Caco-2 (cell line): ENCODE results near the gene GNA14. TPM values are rescaled to one million over a fixed set of nuclear protein-coding genes. Genes with fewer than 3 reads are reported as not detected.

Experiments used
- BruUV-seq: library from RNA; stranded (reverse); fragments of 400-500 nt; replicated peaks from 2 replicates; lab custom pipeline; 2021; lab: Mats Ljungman, UMichigan
- CTCF ChIA-PET: fragments of 300-600 bp; sonication (Branson Sonifier 250); formaldehyde crosslinking; loops from one replicate; lab custom pipeline; 2022; ENCODE audit warnings: antibody characterized with exemption; lab: Charles Lee
- POLR2A ChIA-PET: fragments of 300-600 bp; sonication (Branson Sonifier 250); formaldehyde crosslinking; loops from one replicate; lab custom pipeline; 2022; ENCODE audit warnings: antibody characterized with exemption; lab: Charles Lee
- DNase-seq, 2 experiments: peaks; one replicate each; pipeline versions ENCODE4 v3.0.0 to v3.0.0-alpha.2; 2020 to 2022
- H3K27me3 ChIP-seq: replicated peaks from 2 replicates; pipeline ENCODE4 v1.6.0; 2011; ENCODE audit warnings: low read length; ENCODE audit not compliant: control insufficient read depth, insufficient read depth
- H3K36me3 ChIP-seq: 2 replicates; pipeline ENCODE4 v1.5.1; 2011; ENCODE audit warnings: low read length; ENCODE audit not compliant: control insufficient read depth, insufficient read depth
- H3K4me1 ChIP-seq: fragments of 250-450 bp; sonication (Bioruptor Pico); 2 replicates; pipeline ENCODE4 v1.5.1; 2020; ENCODE audit warnings: mild to moderate bottlenecking
- H3K4me3 ChIP-seq: 2 replicates; pipeline ENCODE4 v1.5.1; 2011; ENCODE audit warnings: low read depth, mild to moderate bottlenecking, control low read depth, low read length
- H3K9me3 ChIP-seq: fragments of 250-450 bp; sonication (Bioruptor Pico); 2 replicates; pipeline ENCODE4 v1.5.1; 2020; ENCODE audit warnings: mild to moderate bottlenecking, moderate library complexity
- H3K27ac Mint-ChIP-seq: one replicate; pipeline ENCODE4 v1.8.0; 2022; ENCODE audit warnings: mixed read lengths; ENCODE audit not compliant: unreplicated experiment
- H3K27me3 Mint-ChIP-seq: one replicate; pipeline ENCODE4 v1.8.0; 2022; ENCODE audit warnings: mixed read lengths; ENCODE audit not compliant: insufficient read depth, unreplicated experiment
- H3K36me3 Mint-ChIP-seq: one replicate; pipeline ENCODE4 v1.8.0; 2022; ENCODE audit warnings: mild to moderate bottlenecking, mixed read lengths; ENCODE audit not compliant: insufficient read depth, unreplicated experiment
- H3K4me1 Mint-ChIP-seq: one replicate; pipeline ENCODE4 v1.8.0; 2022; ENCODE audit warnings: low read depth, mixed read lengths; ENCODE audit not compliant: unreplicated experiment
- H3K4me3 Mint-ChIP-seq: one replicate; pipeline ENCODE4 v1.8.0; 2022; ENCODE audit warnings: mild to moderate bottlenecking, moderate library complexity, mixed read lengths; ENCODE audit not compliant: unreplicated experiment
- H3K9me3 Mint-ChIP-seq: one replicate; pipeline ENCODE4 v1.8.0; 2022; ENCODE audit warnings: mixed read lengths; ENCODE audit not compliant: unreplicated experiment
- CTCF ChIP-seq, 2 experiments: fragments of 200-600 bp in 1 of 2; IDR thresholded peaks; 1 replicate in 1 of 2; 2 replicates in 1 of 2; pipeline versions ENCODE4 v1.5.1 to v1.8.0; 2011 to 2022; ENCODE audit warnings: antibody characterized with exemption in 1 of 2, control low read depth in 1 of 2, inconsistent platforms in 1 of 2, low read depth in 1 of 2, low read length in 1 of 2, mild to moderate bottlenecking in 1 of 2, moderate library complexity in 1 of 2; ENCODE audit not compliant: insufficient read depth in 1 of 2, severe bottlenecking in 1 of 2, unreplicated experiment in 1 of 2
- intact Hi-C: fragments of 100-400 bp; cut with micrococcal nuclease; formaldehyde crosslinking; loops from one replicate; pipeline ENCODE4 v1.10.0; 2022; ENCODE audit not compliant: unreplicated experiment
- total RNA-seq: library from RNA; stranded (reverse); gene quantifications from 2 replicates; pipeline ENCODE4 v1.2.3, GENCODE V29; 2022

Gene GNA14
- total RNA-seq, 1 experiment from 2014 or later, result not detected

- peaks cover 10% of the 10 kb centered on the region for H3K9me3 Mint-ChIP-seq
- no peaks in the 10 kb centered on the region for H3K4me1 Mint-ChIP-seq
- BruUV-seq, result no TSS peak
- Histone ChIP-seq H3K27me3 (no peaks in the 10 kb centered on the region), H3K4me3 (no peak overlapping the region), H3K9me3 (no peaks in the 10 kb centered on the region), H3K36me3 (no peaks in the 10 kb centered on the region), H3K4me1 (no peaks in the 10 kb centered on the region)
- TF ChIP-seq CTCF (IDR thresholded peaks at IDR 0.05; ENCODE audit: insufficient read depth in 1 of 2, low read depth in 1 of 2, low read length in 1 of 2, severe bottlenecking in 1 of 2, unreplicated experiment in 1 of 2), result no peak
- no peak for DNase-seq
- POLR2A ChIA-PET, result no interaction called here
- H3K36me3 Mint-ChIP-seq, result no peaks in the 10 kb centered on the region
- no peak overlapping the region for H3K4me3 Mint-ChIP-seq
- intact Hi-C loops, result no loop called here
- no peak overlapping the region for H3K27ac Mint-ChIP-seq
- CTCF ChIA-PET, result no interaction called here
- H3K27me3 Mint-ChIP-seq, result peaks cover 2% of the 10 kb centered on the region
Measured at GRCh38 chr9:77616191-77616590, 31.9 kb downstream of the GNA14 start.

- POLR2A ChIA-PET, result no interaction called here
- intact Hi-C loops, result no loop called here
- Mint-ChIP-seq H3K27ac (no peak overlapping the region), H3K4me1 (no peaks in the 10 kb centered on the region), H3K36me3 (no peaks in the 10 kb centered on the region), H3K4me3 (no peak overlapping the region), H3K9me3 (peaks cover 10% of the 10 kb centered on the region), H3K27me3 (peaks cover 2% of the 10 kb centered on the region)
- Histone ChIP-seq H3K4me3 (no peak overlapping the region), H3K36me3 (no peaks in the 10 kb centered on the region), H3K4me1 (no peaks in the 10 kb centered on the region), H3K27me3 (no peaks in the 10 kb centered on the region), H3K9me3 (no peaks in the 10 kb centered on the region)
- no peak for TF ChIP-seq CTCF (IDR thresholded peaks at IDR 0.05; ENCODE audit: insufficient read depth in 1 of 2, low read depth in 1 of 2, low read length in 1 of 2, severe bottlenecking in 1 of 2, unreplicated experiment in 1 of 2)
- no TSS peak for BruUV-seq
- DNase-seq, result no peak
- CTCF ChIA-PET, result no interaction called here
Measured at GRCh38 chr9:77614645-77615044, 33.5 kb downstream of the GNA14 start.

GRCh38 chr9:77606526-77606925, 41.6 kb downstream of the GNA14 start:
- Histone ChIP-seq H3K9me3 (no peaks in the 10 kb centered on the region), H3K27me3 (no peaks in the 10 kb centered on the region), H3K36me3 (no peaks in the 10 kb centered on the region), H3K4me3 (no peak overlapping the region), H3K4me1 (no peaks in the 10 kb centered on the region)
- TF ChIP-seq CTCF (IDR thresholded peaks at IDR 0.05; ENCODE audit: insufficient read depth in 1 of 2, low read depth in 1 of 2, low read length in 1 of 2, severe bottlenecking in 1 of 2, unreplicated experiment in 1 of 2), result no peak
- no peak overlapping the region for H3K4me3 Mint-ChIP-seq
- intact Hi-C loops, result no loop called here
- no peaks in the 10 kb centered on the region for H3K27me3 Mint-ChIP-seq
- no TSS peak for BruUV-seq
- ChIA-PET POLR2A (no interaction called here), CTCF (no interaction called here)
- no peak overlapping the region for H3K27ac Mint-ChIP-seq
- no peaks in the 10 kb centered on the region for H3K9me3 Mint-ChIP-seq
- DNase-seq, result no peak
- no peaks in the 10 kb centered on the region for H3K36me3 Mint-ChIP-seq
- H3K4me1 Mint-ChIP-seq, result no peaks in the 10 kb centered on the region
